Vagina (tissue), 2 donors: ENCODE measurements around the gene SMIM1.

ENCODE experiments used
- POLR2A ChIP-seq, 2 donors: fragments of 450-650 bp; IDR thresholded peaks; one replicate each; pipeline ENCODE4 v1.6.1; 2017; ENCODE audit warnings: antibody characterized with exemption in 2 of 2, mild to moderate bottlenecking in 2 of 2, moderate library complexity in 2 of 2
- POLR2AphosphoS5 ChIP-seq, 2 donors: sonication (generic); formaldehyde crosslinking; IDR thresholded peaks; one replicate each; pipeline ENCODE4 v1.9.0; 2017; ENCODE audit warnings: antibody characterized with exemption in 2 of 2, mild to moderate bottlenecking in 2 of 2, low read depth in 1 of 2; ENCODE audit not compliant: insufficient read depth in 1 of 2
- TF ChIP-seq, protein P1 (sequence below), 3 experiments: fragments of 450-650 bp in 2 of 3; fragments of 200-600 bp in 1 of 3; sonication (generic) in 1 of 3; IDR thresholded peaks; one replicate each; pipeline ENCODE4 v1.5.1; 2017 to 2019; ENCODE audit warnings: antibody characterized with exemption in 3 of 3, mild to moderate bottlenecking in 2 of 3, moderate library complexity in 2 of 3

DNA sequence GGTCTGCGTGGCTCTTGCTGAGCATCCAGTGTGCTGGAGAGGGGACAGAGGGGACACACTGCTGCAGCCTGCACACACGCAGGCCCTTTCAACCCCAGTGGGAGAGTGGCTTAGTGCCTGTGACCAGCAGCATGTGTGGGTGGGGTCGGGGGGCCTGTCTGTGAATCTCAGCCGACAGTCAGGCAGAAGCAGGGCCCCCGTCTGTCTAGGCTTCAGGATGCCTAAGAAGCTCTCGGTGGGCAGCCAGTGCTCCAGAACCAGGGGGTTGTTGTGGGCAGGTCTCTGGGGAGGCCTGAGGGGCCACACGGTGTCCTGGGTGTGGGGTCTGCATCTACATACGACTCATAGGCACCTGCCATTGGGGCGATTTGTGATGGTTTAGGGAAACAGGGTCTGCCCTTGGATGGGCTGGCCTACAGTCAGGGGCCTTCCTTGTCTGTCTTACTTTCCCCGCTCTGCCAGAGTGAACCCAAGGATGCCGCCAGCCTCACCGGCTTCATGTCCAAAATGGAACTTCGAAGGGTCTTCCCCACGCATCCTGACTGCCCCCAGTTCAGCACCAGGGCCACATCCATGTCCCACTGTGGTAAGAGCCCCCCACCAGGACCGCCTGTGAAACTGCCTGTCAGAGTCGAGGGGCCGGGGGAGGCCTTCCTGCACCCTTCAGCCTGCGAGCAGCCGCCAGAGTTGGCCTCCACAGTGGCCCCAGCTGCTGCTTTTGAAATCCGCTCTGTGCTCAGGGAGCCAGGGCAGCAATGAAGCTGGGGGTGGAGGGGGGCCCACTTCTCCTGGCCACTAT, 18.7 kb upstream of the SMIM1 start:
- TF ChIP-seq, protein P1, sequence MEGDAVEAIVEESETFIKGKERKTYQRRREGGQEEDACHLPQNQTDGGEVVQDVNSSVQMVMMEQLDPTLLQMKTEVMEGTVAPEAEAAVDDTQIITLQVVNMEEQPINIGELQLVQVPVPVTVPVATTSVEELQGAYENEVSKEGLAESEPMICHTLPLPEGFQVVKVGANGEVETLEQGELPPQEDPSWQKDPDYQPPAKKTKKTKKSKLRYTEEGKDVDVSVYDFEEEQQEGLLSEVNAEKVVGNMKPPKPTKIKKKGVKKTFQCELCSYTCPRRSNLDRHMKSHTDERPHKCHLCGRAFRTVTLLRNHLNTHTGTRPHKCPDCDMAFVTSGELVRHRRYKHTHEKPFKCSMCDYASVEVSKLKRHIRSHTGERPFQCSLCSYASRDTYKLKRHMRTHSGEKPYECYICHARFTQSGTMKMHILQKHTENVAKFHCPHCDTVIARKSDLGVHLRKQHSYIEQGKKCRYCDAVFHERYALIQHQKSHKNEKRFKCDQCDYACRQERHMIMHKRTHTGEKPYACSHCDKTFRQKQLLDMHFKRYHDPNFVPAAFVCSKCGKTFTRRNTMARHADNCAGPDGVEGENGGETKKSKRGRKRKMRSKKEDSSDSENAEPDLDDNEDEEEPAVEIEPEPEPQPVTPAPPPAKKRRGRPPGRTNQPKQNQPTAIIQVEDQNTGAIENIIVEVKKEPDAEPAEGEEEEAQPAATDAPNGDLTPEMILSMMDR (IDR thresholded peaks at IDR 0.05) = no peak
- TF ChIP-seq POLR2A (IDR thresholded peaks at IDR 0.05) = no peak
- TF ChIP-seq POLR2AphosphoS5 (IDR thresholded peaks at IDR 0.05; ENCODE audit: insufficient read depth in 1 of 2, low read depth in 1 of 2) = no peak
